H1 (cell line): ENCODE data around the gene ADAMTS9. TPM values are rescaled to one million over a fixed set of nuclear protein-coding genes. Genes with fewer than 3 reads are reported as not detected.

Experiments
- CTCF ChIA-PET: fragments of 300-600 bp; sonication (Branson Sonifier 250); formaldehyde crosslinking; loops from one replicate; lab custom pipeline; 2021; ENCODE audit not compliant: partially characterized antibody; lab: Charles Lee
- POLR2A ChIA-PET: fragments of 300-600 bp; sonication (Branson Sonifier 250); formaldehyde crosslinking; loops from one replicate; lab custom pipeline; 2021; ENCODE audit warnings: inconsistent platforms; ENCODE audit not compliant: partially characterized antibody; lab: Charles Lee
- DNase-seq, 2 experiments: peaks; one replicate each; pipeline versions ENCODE4 v3.0.0 to v3.0.0-alpha.2; 2010 to 2022; ENCODE audit warnings: low spot score in 2 of 2, low read depth in 1 of 2, mixed read lengths in 1 of 2
- FAIRE-seq: peaks from 2 replicates; lab custom pipeline; 2011; peaks lifted over from hg19 to GRCh38; lab: Jason Lieb, UNC
- H2AFZ ChIP-seq: 2 replicates; pipeline ENCODE4 v1.8.1; 2012; ENCODE audit warnings: low read length, inconsistent platforms
- H2AK5ac ChIP-seq: 2 replicates; pipeline ENCODE4 v1.6.1; 2013; ENCODE audit warnings: low read depth, low read length
- H2BK120ac ChIP-seq: replicated peaks from 2 replicates; pipeline ENCODE3; 2013; ENCODE audit warnings: low read depth, low read length, inconsistent platforms
- H2BK12ac ChIP-seq: 2 replicates; pipeline ENCODE4 v1.6.1; 2013; ENCODE audit warnings: low read depth, low read length
- H2BK15ac ChIP-seq: 2 replicates; pipeline ENCODE4 v1.6.1; 2013; ENCODE audit warnings: low read length
- H2BK20ac ChIP-seq: 2 replicates; pipeline ENCODE4 v1.6.1; 2013; ENCODE audit warnings: low read length
- H2BK5ac ChIP-seq: 2 replicates; pipeline ENCODE4 v1.6.1; 2013; ENCODE audit warnings: low read depth, low read length
- H3K14ac ChIP-seq: 2 replicates; pipeline ENCODE4 v1.6.1; 2013; ENCODE audit warnings: inconsistent platforms; ENCODE audit not compliant: insufficient read length
- H3K18ac ChIP-seq: 2 replicates; pipeline ENCODE4 v1.6.1; 2013; ENCODE audit warnings: low read length; ENCODE audit errors: extremely low read depth
- H3K23ac ChIP-seq: 2 replicates; pipeline ENCODE4 v1.6.1; 2013; ENCODE audit warnings: inconsistent platforms; ENCODE audit not compliant: insufficient read length
- H3K23me2 ChIP-seq: 2 replicates; pipeline ENCODE4 v1.6.1; 2013; ENCODE audit warnings: low read depth, low read length
- H3K27ac ChIP-seq: 2 replicates; pipeline ENCODE4 v1.6.1; 2011; ENCODE audit warnings: low read depth, low read length, inconsistent platforms
- H3K27me3 ChIP-seq, 4 experiments: replicated peaks in 1 of 4; 1 replicate in 1 of 4; 2 replicates in 3 of 4; pipeline versions ENCODE4 v1.6.1 to v1.8.1; 2011 to 2013; ENCODE audit warnings: low read length in 3 of 4, mild to moderate bottlenecking in 3 of 4, inconsistent platforms in 2 of 4, mixed read lengths in 2 of 4, moderate library complexity in 1 of 4; ENCODE audit not compliant: control insufficient read depth in 3 of 4, insufficient read depth in 3 of 4; ENCODE audit errors: extremely low read depth in 1 of 4
- H3K36me3 ChIP-seq, 4 experiments: 2 replicates each; pipeline versions ENCODE4 v1.6.1 to v1.8.1; 2011 to 2013; ENCODE audit warnings: mild to moderate bottlenecking in 4 of 4, low read length in 3 of 4, moderate library complexity in 2 of 4, control low read depth in 1 of 4, inconsistent platforms in 1 of 4; ENCODE audit not compliant: insufficient read depth in 4 of 4, control insufficient read depth in 2 of 4
- H3K4ac ChIP-seq: replicated peaks from 2 replicates; pipeline ENCODE3; 2013; ENCODE audit warnings: low read length, low read depth, mixed read lengths, inconsistent platforms; ENCODE audit not compliant: insufficient read length
- H3K4me1 ChIP-seq, 4 experiments: replicated peaks in 1 of 4; 1 replicate in 1 of 4; 2 replicates in 3 of 4; pipeline versions ENCODE4 v1.6.1 to v1.8.1; 2011 to 2013; ENCODE audit warnings: low read length in 3 of 4, inconsistent platforms in 2 of 4, mixed read lengths in 1 of 4; ENCODE audit not compliant: insufficient read depth in 4 of 4, control insufficient read depth in 3 of 4
- H3K4me2 ChIP-seq, 2 experiments: 2 replicates each; pipeline versions ENCODE4 v1.6.1 to v1.8.1; 2011 to 2013; ENCODE audit warnings: low read depth in 2 of 2, low read length in 2 of 2, control low read depth in 1 of 2, inconsistent platforms in 1 of 2, mild to moderate bottlenecking in 1 of 2; ENCODE audit not compliant: insufficient read depth in 1 of 2
- H3K4me3 ChIP-seq, 4 experiments: fragments of 200-600, 300-600 bp in 1 of 4; sonication (generic), shearing (Covaris generic), sonication (Bioruptor Twin) in 1 of 4; 2 replicates each; pipeline versions ENCODE4 v1.5.1 to v1.8.1; 2011 to 2016; ENCODE audit warnings: low read length in 4 of 4, low read depth in 3 of 4, control low read depth in 2 of 4, inconsistent platforms in 2 of 4, mild to moderate bottlenecking in 2 of 4, mixed read lengths in 1 of 4, moderate library complexity in 1 of 4; ENCODE audit not compliant: insufficient read depth in 2 of 4; ENCODE audit errors: extremely low read depth in 1 of 4
- H3K56ac ChIP-seq: replicated peaks from 2 replicates; pipeline ENCODE3; 2013; ENCODE audit warnings: low read depth, mild to moderate bottlenecking, mixed read lengths, low read length, inconsistent platforms; ENCODE audit not compliant: insufficient read length
- H3K79me1 ChIP-seq: 2 replicates; pipeline ENCODE4 v1.6.1; 2013; ENCODE audit warnings: low read depth, low read length, control low read depth
- H3K79me2 ChIP-seq, 2 experiments: 2 replicates each; pipeline versions ENCODE4 v1.6.1 to v1.8.1; 2012 to 2013; ENCODE audit warnings: low read length in 2 of 2, mild to moderate bottlenecking in 2 of 2, inconsistent platforms in 1 of 2; ENCODE audit not compliant: insufficient read depth in 2 of 2, control insufficient read depth in 1 of 2
- H3K9ac ChIP-seq, 4 experiments: replicated peaks in 1 of 4; 1 replicate in 1 of 4; 2 replicates in 3 of 4; pipeline versions ENCODE4 v1.6.1 to v1.8.1; 2011 to 2013; ENCODE audit warnings: low read depth in 3 of 4, low read length in 3 of 4, control low read depth in 2 of 4, mild to moderate bottlenecking in 2 of 4, moderate library complexity in 2 of 4, inconsistent platforms in 1 of 4; ENCODE audit errors: extremely low read depth in 1 of 4
- H3K9me3 ChIP-seq, 2 experiments: 2 replicates each; pipeline versions ENCODE4 v1.6.1 to v1.8.1; 2012 to 2013; ENCODE audit warnings: mild to moderate bottlenecking in 2 of 2, moderate library complexity in 2 of 2, control low read depth in 1 of 2, inconsistent platforms in 1 of 2, low read depth in 1 of 2, low read length in 1 of 2, mixed read lengths in 1 of 2; ENCODE audit not compliant: insufficient read depth in 2 of 2
- H4K20me1 ChIP-seq, 2 experiments: replicated peaks in 1 of 2; 2 replicates each; pipeline versions ENCODE3 to v1.8.1; 2011 to 2013; ENCODE audit warnings: inconsistent platforms in 2 of 2, low read length in 2 of 2, mild to moderate bottlenecking in 1 of 2; ENCODE audit not compliant: insufficient read depth in 2 of 2, control insufficient read depth in 1 of 2
- H4K5ac ChIP-seq: 2 replicates; pipeline ENCODE4 v1.6.1; 2013; ENCODE audit warnings: low read length, low read depth, mixed read lengths, inconsistent platforms; ENCODE audit not compliant: insufficient read length
- H4K8ac ChIP-seq: 2 replicates; pipeline ENCODE4 v1.8.0; 2013; ENCODE audit warnings: mild to moderate bottlenecking, moderate library complexity, low read length, inconsistent platforms; ENCODE audit not compliant: insufficient read depth; ENCODE audit errors: extremely low read depth
- H4K91ac ChIP-seq: replicated peaks from 2 replicates; pipeline ENCODE3; 2013; ENCODE audit warnings: low read length, mixed read lengths, inconsistent platforms; ENCODE audit not compliant: insufficient read length
- ATF3 ChIP-seq: IDR thresholded peaks from 2 replicates; pipeline ENCODE4 v1.6.1; 2011; ENCODE audit warnings: low read depth, mild to moderate bottlenecking, low read length; ENCODE audit not compliant: insufficient read depth
- CHD1 ChIP-seq: IDR thresholded peaks from 2 replicates; pipeline ENCODE4 v1.6.1; 2012; ENCODE audit warnings: low read depth, low read length, improper control_type of control experiment
- JUND ChIP-seq: IDR thresholded peaks from 2 replicates; pipeline ENCODE4 v1.6.1; 2011; ENCODE audit warnings: mild to moderate bottlenecking, improper control_type of control experiment, low read length
- TBP ChIP-seq: IDR thresholded peaks from 2 replicates; pipeline ENCODE4 v1.6.1; 2011; ENCODE audit warnings: low read depth, low read length, improper control_type of control experiment
- WGBS, 2 experiments: shearing (Covaris generic) in 1 of 2; methylation state at CpG; one replicate each; pipeline versions ENCODE4 v1.1.6 to v1.1.7; 2013 to 2015; ENCODE audit warnings: low lambda C conversion rate in 2 of 2, mixed read lengths in 2 of 2, inconsistent platforms in 1 of 2, low coverage in 1 of 2, missing lambda C conversion rate in 1 of 2; ENCODE audit not compliant: insufficient replicate concordance in 2 of 2, insufficient coverage in 1 of 2, insufficient read length in 1 of 2; ENCODE audit errors: extremely low coverage in 1 of 2, missing lambda C conversion rate in 1 of 2; 5-methylcytosine and 5-hydroxymethylcytosine counted together
- polyA plus RNA-seq, 7 experiments: library from polyadenylated mRNA; depleted of rRNA in 3 of 7; stranded (reverse) in 5 of 7; unstranded in 2 of 7; fragments of >200 nt in 5 of 7; fragments of 200-250 nt in 2 of 7; gene quantifications; 1 replicate in 5 of 7; 2 replicates in 1 of 7; 4 replicates in 1 of 7; pipeline versions ENCODE4 v1.2.1 to v1.2.3, GENCODE V29; 2011 to 2013; ENCODE audit warnings: missing spikeins in 2 of 7, mixed read lengths in 2 of 7
- total RNA-seq: library from RNA; stranded (reverse); fragmentation: NEBNext Ultra II Directional; extraction: Animal tissue kit (Norgen Biotek cat#: 25700); gene quantifications from 2 replicates; pipeline ENCODE4 v1.2.1, GENCODE V29; 2021

The ADAMTS9 gene
- total and polyA plus RNA-seq, 2 of the 8 experiments (the other 6 are each of a cell fraction or from before 2014, with no cell fraction given), result 0.20 to 0.41 TPM

GRCh38 chr3:64591615-64592014, 96.2 kb downstream of the ADAMTS9 start:
- DNase-seq (no peak), FAIRE-seq (no peak)
- H3K27ac ChIP-seq, result no peak overlapping the region
- no peak overlapping the region for H4K5ac ChIP-seq
- no peaks in the 10 kb centered on the region for H3K23me2 ChIP-seq
- H4K91ac ChIP-seq, result no peak overlapping the region
- WGBS, 2 experiments, result 79% methylated on average over 1 of the region's 1 CpG; no CpG with 5 or more reads in 1 of the 2 experiments
- H2BK15ac ChIP-seq, result no peak overlapping the region
- ChIA-PET CTCF (no interaction called here), POLR2A (no interaction called here)
- H4K20me1 ChIP-seq, result no peaks in the 10 kb centered on the region
- no peaks in the 10 kb centered on the region for H3K79me1 ChIP-seq
- H2BK12ac ChIP-seq, result no peak overlapping the region
- no peak overlapping the region for H4K8ac ChIP-seq
- H3K4ac ChIP-seq, result no peak overlapping the region
- no peak overlapping the region for H2AFZ ChIP-seq
- no peak overlapping the region for H3K23ac ChIP-seq
- no peak overlapping the region for H2BK5ac ChIP-seq
- H2BK20ac ChIP-seq, result no peak overlapping the region
- H3K9ac ChIP-seq, result no peak overlapping the region
- H3K9me3 ChIP-seq, result no peaks in the 10 kb centered on the region; a peak in 1 of 4 replicates
- H3K79me2 ChIP-seq, result no peaks in the 10 kb centered on the region
- no peaks in the 10 kb centered on the region for H3K36me3 ChIP-seq
- H3K4me3 ChIP-seq, result no peak overlapping the region
- no peak overlapping the region for H2AK5ac ChIP-seq
- no peaks in the 10 kb centered on the region for H3K27me3 ChIP-seq
- H2BK120ac ChIP-seq, result no peak overlapping the region
- H3K14ac ChIP-seq, result no peak overlapping the region
- H3K4me2 ChIP-seq, result no peak overlapping the region
- H3K56ac ChIP-seq, result no peak overlapping the region
- peaks cover 0 to 7% (median 2%) of the 10 kb centered on the region in 4 experiments; a peak in 2 of 7 replicates for H3K4me1 ChIP-seq
- no peak overlapping the region for H3K18ac ChIP-seq
- TF ChIP-seq CHD1 (no peak), ATF3 (no peak), TBP (no peak), JUND (no peak)
